Measurements from ENCODE around the gene MBNL3.
"Not testable (repeated sequence)": the region's sequence is repeated elsewhere in the genome, so short reads cannot be mapped to it uniquely, and the experiment has no call there.

Gene MBNL3

GRCh38 chrX:132474544-132475248 lies 14.1 kb downstream of the MBNL3 start:
- no peak for DNase-seq

GRCh38 chrX:132472397-132472796 lies 16.4 kb downstream of the MBNL3 start:
- no peak for DNase-seq

GRCh38 chrX:132470831-132471230 lies 18.0 kb downstream of the MBNL3 start:
- no peak for DNase-seq

GRCh38 chrX:132470179-132470578 lies 18.7 kb downstream of the MBNL3 start:
- no peak for DNase-seq

GRCh38 chrX:132468454-132468853 lies 20.4 kb downstream of the MBNL3 start:
- no peak for DNase-seq

- no peak for DNase-seq
These were observed 20.8 kb downstream of the MBNL3 start for GRCh38 chrX:132467989-132468388.

GRCh38 chrX:132467026-132467425 lies 21.8 kb downstream of the MBNL3 start:
- DNase-seq, result no peak

GRCh38 chrX:132463411-132463810 lies 25.4 kb downstream of the MBNL3 start:
- DNase-seq, result no peak

- no peak for DNase-seq
These were observed 27.0 kb downstream of the MBNL3 start for GRCh38 chrX:132461886-132462285.

GRCh38 chrX:132452911-132453550 lies 35.8 kb downstream of the MBNL3 start:
- no peak for DNase-seq

GRCh38 chrX:132445909-132446308 lies 42.9 kb downstream of the MBNL3 start:
- not testable (repeated sequence) for DNase-seq

- DNase-seq, result no peak
These were observed 43.9 kb downstream of the MBNL3 start for GRCh38 chrX:132444936-132445335.

GRCh38 chrX:132443196-132444135 lies 45.4 kb downstream of the MBNL3 start:
- no peak for DNase-seq

- no peak for DNase-seq
These were observed 46.1 kb downstream of the MBNL3 start for GRCh38 chrX:132442691-132443090.

- DNase-seq, result no peak
These were observed 53.6 kb downstream of the MBNL3 start for GRCh38 chrX:132435222-132435621.

GRCh38 chrX:132433551-132433950 lies 55.3 kb downstream of the MBNL3 start:
- DNase-seq, result no peak

GRCh38 chrX:132433001-132433400 lies 55.8 kb downstream of the MBNL3 start:
- DNase-seq, result no peak

- DNase-seq, result no peak
These were observed 59.9 kb downstream of the MBNL3 start for GRCh38 chrX:132428896-132429295.

GRCh38 chrX:132426695-132427281 lies 62.0 kb downstream of the MBNL3 start:
- no peak for DNase-seq

- DNase-seq, result no peak
These were observed 63.0 kb downstream of the MBNL3 start for GRCh38 chrX:132425744-132426318.

- DNase-seq, result no peak
These were observed 65.5 kb downstream of the MBNL3 start for GRCh38 chrX:132423323-132423722.

GRCh38 chrX:132415012-132415411 lies 73.8 kb downstream of the MBNL3 start:
- no peak for DNase-seq

GRCh38 chrX:132414404-132414803 lies 74.4 kb downstream of the MBNL3 start:
- DNase-seq, result no peak
